ENCODE data around the gene VSIR. TPM values are rescaled to one million over a fixed set of nuclear protein-coding genes. Genes with fewer than 3 reads are reported as not detected.
A peak's percentile ranks its signal among the peaks of the same experiment; 100 is the strongest.

The VSIR gene
- total and polyA plus RNA-seq, 9 of the 15 experiments (the other 6 are each of a cell fraction or from before 2014, with no cell fraction given), result 0.14 to 20.5 (median 9.3) TPM

DNA sequence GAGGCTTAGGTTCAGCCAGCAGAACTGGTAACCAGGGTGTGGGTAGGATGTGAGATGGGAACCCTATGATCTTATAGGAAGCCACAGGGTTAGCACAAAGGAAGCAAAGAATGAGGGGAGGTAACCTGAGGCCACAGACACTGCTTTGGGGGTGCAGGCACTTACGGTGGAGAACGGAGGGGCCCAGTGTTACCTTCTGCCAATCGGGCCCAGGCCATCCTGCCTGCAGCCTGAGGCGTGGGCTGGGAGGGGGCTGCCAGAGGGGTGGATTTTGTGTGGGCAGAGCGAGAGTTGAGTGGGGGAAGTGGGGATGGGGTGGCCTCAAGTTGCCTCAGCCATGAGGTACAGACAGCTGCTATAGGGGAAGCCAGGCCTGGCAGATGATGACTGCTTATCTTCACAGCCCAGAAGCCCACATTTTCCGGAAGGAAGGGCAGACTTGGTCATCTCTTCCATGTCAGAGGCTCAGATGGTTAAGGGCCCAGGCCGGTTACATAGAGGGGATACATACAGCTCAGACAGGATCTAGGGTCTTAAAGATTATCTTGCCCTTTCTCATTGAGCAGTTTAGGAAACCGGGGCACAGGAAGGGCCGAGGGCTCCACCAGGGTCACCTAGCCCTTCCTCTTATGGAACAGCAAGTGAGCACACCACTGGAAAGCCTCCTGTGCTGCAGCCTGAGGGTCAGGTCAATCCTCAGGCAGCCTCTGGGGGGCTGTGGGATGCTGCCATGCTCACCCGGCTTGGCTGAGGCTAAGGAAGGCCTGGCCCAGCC is 24.4 kb upstream of the VSIR start (continued):
- no peak for TF ChIP-seq ZNF57 (CRISPR knock-in tag; IDR thresholded peaks at IDR 0.05)
- peak; percentile 95 for TF ChIP-seq NCOR1 (IDR thresholded peaks at IDR 0.05)
- TF ChIP-seq, protein P1, sequence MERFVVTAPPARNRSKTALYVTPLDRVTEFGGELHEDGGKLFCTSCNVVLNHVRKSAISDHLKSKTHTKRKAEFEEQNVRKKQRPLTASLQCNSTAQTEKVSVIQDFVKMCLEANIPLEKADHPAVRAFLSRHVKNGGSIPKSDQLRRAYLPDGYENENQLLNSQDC (CRISPR knock-in tag; IDR thresholded peaks at IDR 0.05), result no peak
- TF ChIP-seq ZNF324 (CRISPR knock-in tag; IDR thresholded peaks at IDR 0.05), result no peak
- no peak for TF ChIP-seq POLR3G (IDR thresholded peaks at IDR 0.05; ENCODE audit: extremely low read depth, insufficient read length, insufficient replicate concordance)
- no peak for TF ChIP-seq ZNF140 (CRISPR knock-in tag; IDR thresholded peaks at IDR 0.05)
- TF ChIP-seq ADNP (tag; IDR thresholded peaks at IDR 0.05), result no peak
- no peak for TF ChIP-seq CHD1 (IDR thresholded peaks at IDR 0.05; ENCODE audit: low read length)
- TF ChIP-seq, protein P2, sequence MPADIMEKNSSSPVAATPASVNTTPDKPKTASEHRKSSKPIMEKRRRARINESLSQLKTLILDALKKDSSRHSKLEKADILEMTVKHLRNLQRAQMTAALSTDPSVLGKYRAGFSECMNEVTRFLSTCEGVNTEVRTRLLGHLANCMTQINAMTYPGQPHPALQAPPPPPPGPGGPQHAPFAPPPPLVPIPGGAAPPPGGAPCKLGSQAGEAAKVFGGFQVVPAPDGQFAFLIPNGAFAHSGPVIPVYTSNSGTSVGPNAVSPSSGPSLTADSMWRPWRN (IDR thresholded peaks at IDR 0.05; ENCODE audit: low read depth), result no peak
- TF ChIP-seq CBFA2T2 (conservative IDR thresholded peaks at IDR 0.05), result peak; percentile 96
- peak; percentile 97 for TF ChIP-seq CBFA2T3 (IDR thresholded peaks at IDR 0.05)
- TF ChIP-seq ZNF445 (CRISPR knock-in tag; IDR thresholded peaks at IDR 0.05; ENCODE audit: low read depth), result no peak
- peak; percentile 73 for TF ChIP-seq SOX6 (IDR thresholded peaks at IDR 0.05)
- TF ChIP-seq CHD2 (IDR thresholded peaks at IDR 0.05; ENCODE audit: low read depth, low read length), result no peak
- peak; percentile 82 for TF ChIP-seq MTA2 (IDR thresholded peaks at IDR 0.05; ENCODE audit: low read depth)
- peak; percentile 58; the same call in 1 of the 2 replicates for TF ChIP-seq CXXC5 (CRISPR knock-in tag; IDR thresholded peaks at IDR 0.05)
- TF ChIP-seq MCM3 (IDR thresholded peaks at IDR 0.05), result no peak
- TF ChIP-seq NCOA2 (IDR thresholded peaks at IDR 0.05; ENCODE audit: partially characterized antibody in 2 of 2), result no peak
- peak; percentile 63; the same call in 1 of the 2 replicates for TF ChIP-seq MBD2 (IDR thresholded peaks at IDR 0.05; ENCODE audit: borderline replicate concordance, low read depth)
- no peak for TF ChIP-seq ZNF212 (CRISPR knock-in tag; IDR thresholded peaks at IDR 0.05)
- TF ChIP-seq, protein P3, sequence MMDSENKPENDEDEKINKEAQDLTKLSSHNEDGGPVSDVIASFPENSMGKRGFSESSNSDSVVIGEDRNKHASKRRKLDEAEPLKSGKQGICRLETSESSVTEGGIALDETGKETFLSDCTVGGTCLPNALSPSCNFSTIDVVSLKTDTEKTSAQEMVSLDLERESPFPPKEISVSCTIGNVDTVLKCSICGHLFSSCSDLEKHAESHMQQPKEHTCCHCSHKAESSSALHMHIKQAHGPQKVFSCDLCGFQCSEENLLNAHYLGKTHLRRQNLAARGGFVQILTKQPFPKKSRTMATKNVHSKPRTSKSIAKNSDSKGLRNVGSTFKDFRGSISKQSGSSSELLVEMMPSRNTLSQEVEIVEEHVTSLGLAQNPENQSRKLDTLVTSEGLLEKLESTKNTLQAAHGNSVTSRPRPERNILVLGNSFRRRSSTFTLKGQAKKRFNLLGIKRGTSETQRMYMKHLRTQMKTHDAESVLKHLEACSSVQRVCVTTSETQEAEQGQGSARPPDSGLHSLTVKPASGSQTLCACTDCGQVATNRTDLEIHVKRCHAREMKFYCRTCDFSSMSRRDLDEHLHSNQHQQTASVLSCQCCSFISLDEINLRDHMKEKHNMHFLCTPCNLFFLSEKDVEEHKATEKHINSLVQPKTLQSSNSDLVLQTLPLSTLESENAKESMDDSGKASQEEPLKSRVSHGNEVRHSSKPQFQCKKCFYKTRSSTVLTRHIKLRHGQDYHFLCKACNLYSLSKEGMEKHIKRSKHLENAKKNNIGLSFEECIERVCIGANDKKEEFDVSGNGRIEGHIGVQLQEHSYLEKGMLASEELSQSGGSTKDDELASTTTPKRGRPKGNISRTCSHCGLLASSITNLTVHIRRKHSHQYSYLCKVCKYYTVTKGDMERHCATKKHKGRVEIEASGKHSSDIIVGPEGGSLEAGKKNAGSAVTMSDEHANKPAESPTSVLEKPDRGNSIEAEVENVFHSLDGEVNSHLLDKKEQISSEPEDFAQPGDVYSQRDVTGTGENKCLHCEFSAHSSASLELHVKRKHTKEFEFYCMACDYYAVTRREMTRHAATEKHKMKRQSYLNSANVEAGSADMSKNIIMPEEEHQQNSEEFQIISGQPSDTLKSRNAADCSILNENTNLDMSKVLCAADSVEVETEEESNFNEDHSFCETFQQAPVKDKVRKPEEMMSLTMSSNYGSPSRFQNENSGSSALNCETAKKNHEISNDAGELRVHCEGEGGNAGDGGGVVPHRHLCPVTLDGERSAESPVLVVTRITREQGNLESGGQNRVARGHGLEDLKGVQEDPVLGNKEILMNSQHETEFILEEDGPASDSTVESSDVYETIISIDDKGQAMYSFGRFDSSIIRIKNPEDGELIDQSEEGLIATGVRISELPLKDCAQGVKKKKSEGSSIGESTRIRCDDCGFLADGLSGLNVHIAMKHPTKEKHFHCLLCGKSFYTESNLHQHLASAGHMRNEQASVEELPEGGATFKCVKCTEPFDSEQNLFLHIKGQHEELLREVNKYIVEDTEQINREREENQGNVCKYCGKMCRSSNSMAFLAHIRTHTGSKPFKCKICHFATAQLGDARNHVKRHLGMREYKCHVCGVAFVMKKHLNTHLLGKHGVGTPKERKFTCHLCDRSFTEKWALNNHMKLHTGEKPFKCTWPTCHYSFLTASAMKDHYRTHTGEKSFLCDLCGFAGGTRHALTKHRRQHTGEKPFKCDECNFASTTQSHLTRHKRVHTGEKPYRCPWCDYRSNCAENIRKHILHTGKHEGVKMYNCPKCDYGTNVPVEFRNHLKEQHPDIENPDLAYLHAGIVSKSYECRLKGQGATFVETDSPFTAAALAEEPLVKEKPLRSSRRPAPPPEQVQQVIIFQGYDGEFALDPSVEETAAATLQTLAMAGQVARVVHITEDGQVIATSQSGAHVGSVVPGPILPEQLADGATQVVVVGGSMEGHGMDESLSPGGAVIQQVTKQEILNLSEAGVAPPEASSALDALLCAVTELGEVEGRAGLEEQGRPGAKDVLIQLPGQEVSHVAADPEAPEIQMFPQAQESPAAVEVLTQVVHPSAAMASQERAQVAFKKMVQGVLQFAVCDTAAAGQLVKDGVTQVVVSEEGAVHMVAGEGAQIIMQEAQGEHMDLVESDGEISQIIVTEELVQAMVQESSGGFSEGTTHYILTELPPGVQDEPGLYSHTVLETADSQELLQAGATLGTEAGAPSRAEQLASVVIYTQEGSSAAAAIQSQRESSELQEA (IDR thresholded peaks at IDR 0.05; ENCODE audit: low read depth), result no peak
- peak; percentile 92 for TF ChIP-seq EHMT2 (IDR thresholded peaks at IDR 0.05)
- TF ChIP-seq MTA1 (IDR thresholded peaks at IDR 0.05; ENCODE audit: borderline replicate concordance), result peak; percentile 71; the same call in 1 of the 2 replicates
